ENCODE data around the gene EXOG. TPM values are rescaled to one million over a fixed set of nuclear protein-coding genes. Genes with fewer than 3 reads are reported as not detected.
A peak's percentile ranks its signal among the peaks of the same experiment; 100 is the strongest.

The EXOG gene
- total and polyA plus RNA-seq, 2 donors (not counting 1 experiment from before 2014, with no cell fraction given): 8.8 to 36.8 TPM

GRCh38 chr3:38516669-38517068 lies 20.5 kb downstream of the EXOG start:
- H3K27ac Mint-ChIP-seq: no peak overlapping the region
- DNase-seq: no peak
- Histone ChIP-seq H3K4me2 (replicated peaks; ENCODE audit: low read depth, low read length, poor library complexity, severe bottlenecking) (no peak overlapping the region), H2AFZ (ENCODE audit: insufficient read depth, low read depth, low read length, poor library complexity, severe bottlenecking) (no peak overlapping the region), H3K9ac (ENCODE audit: low read length) (no peak overlapping the region), H3K27me3 (replicated peaks in 1 of 4; ENCODE audit: control extremely low read depth in 1 of 4, control insufficient read depth in 3 of 4, insufficient read depth in 4 of 4, low read length in 3 of 4) (no peaks in the 10 kb centered on the region), H3K4me1 (ENCODE audit: control insufficient read depth in 2 of 2, insufficient read depth in 2 of 2, low read length in 2 of 2) (peaks cover 7 to 12% of the 10 kb centered on the region in 2 donors), H3K27ac (ENCODE audit: low read length in 2 of 2) (no peak overlapping the region), H4K20me1 (ENCODE audit: control insufficient read depth, insufficient read depth, low read length, poor library complexity, severe bottlenecking) (no peaks in the 10 kb centered on the region), H3K9me3 (ENCODE audit: control extremely low read depth in 1 of 3, control insufficient read depth in 2 of 3, insufficient read depth in 1 of 3, low read length in 2 of 3) (no peaks in the 10 kb centered on the region), H3K79me2 (ENCODE audit: control insufficient read depth, insufficient read depth, low read length) (no peaks in the 10 kb centered on the region), H3K4me3 (ENCODE audit: control extremely low read depth in 1 of 5, extremely low read depth in 1 of 5, insufficient read depth in 1 of 5, low read depth in 2 of 5, low read length in 4 of 5) (no peak overlapping the region), H3K36me3 (replicated peaks in 1 of 2; ENCODE audit: control extremely low read depth in 1 of 2, control insufficient read depth in 1 of 2, extremely low read depth in 1 of 2, insufficient read depth in 2 of 2, low read length in 1 of 2) (peaks cover 0 to 5% of the 10 kb centered on the region in 2 experiments)
- POLR2A ChIA-PET: no interaction called here
- no peaks in the 10 kb centered on the region for H3K27me3 Mint-ChIP-seq
- no peak for TF ChIP-seq CTCF (IDR thresholded peaks at IDR 0.05)
- TF ChIP-seq EZH2 (IDR thresholded peaks at IDR 0.05; ENCODE audit: borderline replicate concordance, insufficient read depth, low read depth, low read length, poor library complexity, severe bottlenecking): no peak
- CTCF ChIA-PET: no interaction called here
- WGBS (ENCODE audit: insufficient coverage): 0% methylated on average over 1 of the region's 1 CpG
- H3K4me1 Mint-ChIP-seq: peaks cover 18% of the 10 kb centered on the region
- H3K9me3 Mint-ChIP-seq (ENCODE audit: insufficient read depth): no peaks in the 10 kb centered on the region
- H3K4me3 Mint-ChIP-seq: no peak overlapping the region
- intact Hi-C loops (cut with micrococcal nuclease): no loop called here
- ATAC-seq (ENCODE audit: low read depth): no peak

GRCh38 chr3:38519000-38519399 lies 22.9 kb downstream of the EXOG start:
- ChIA-PET POLR2A (no interaction called here), CTCF (interaction anchor here (1.0 to 3.8 kb wide), 5 partner anchors 15 to 773 kb away, joined by 3 to 22 read pairs (median 4); partner anchors contain the start of gene EXOG)
- Histone ChIP-seq H2AFZ (ENCODE audit: insufficient read depth, low read depth, low read length, poor library complexity, severe bottlenecking) (no peak overlapping the region), H4K20me1 (ENCODE audit: control insufficient read depth, insufficient read depth, low read length, poor library complexity, severe bottlenecking) (no peaks in the 10 kb centered on the region), H3K4me2 (replicated peaks; ENCODE audit: low read depth, low read length, poor library complexity, severe bottlenecking) (no peak overlapping the region), H3K79me2 (ENCODE audit: control insufficient read depth, insufficient read depth, low read length) (no peaks in the 10 kb centered on the region), H3K9ac (ENCODE audit: low read length) (no peak overlapping the region), H3K4me3 (ENCODE audit: control extremely low read depth in 1 of 5, extremely low read depth in 1 of 5, insufficient read depth in 1 of 5, low read depth in 2 of 5, low read length in 4 of 5) (no peak overlapping the region), H3K4me1 (ENCODE audit: control insufficient read depth in 2 of 2, insufficient read depth in 2 of 2, low read length in 2 of 2) (peaks cover 7 to 12% of the 10 kb centered on the region in 2 donors), H3K27me3 (replicated peaks in 1 of 4; ENCODE audit: control extremely low read depth in 1 of 4, control insufficient read depth in 3 of 4, insufficient read depth in 4 of 4, low read length in 3 of 4) (no peaks in the 10 kb centered on the region), H3K36me3 (replicated peaks in 1 of 2; ENCODE audit: control extremely low read depth in 1 of 2, control insufficient read depth in 1 of 2, extremely low read depth in 1 of 2, insufficient read depth in 2 of 2, low read length in 1 of 2) (peaks cover 0 to 8% of the 10 kb centered on the region in 2 experiments), H3K27ac (ENCODE audit: low read length in 2 of 2) (peak overlapping the region in 1 of 2 donors; percentile 66), H3K9me3 (ENCODE audit: control extremely low read depth in 1 of 3, control insufficient read depth in 2 of 3, insufficient read depth in 1 of 3, low read length in 2 of 3) (no peaks in the 10 kb centered on the region)
- intact Hi-C loops (cut with micrococcal nuclease): no loop called here
- H3K4me3 Mint-ChIP-seq: no peak overlapping the region
- no peak for DNase-seq
- H3K27me3 Mint-ChIP-seq: no peaks in the 10 kb centered on the region
- no CpG with 5 or more reads among the region's 1 CpG for WGBS (ENCODE audit: insufficient coverage)
- no peak for ATAC-seq (ENCODE audit: low read depth)
- peaks cover 18% of the 10 kb centered on the region for H3K4me1 Mint-ChIP-seq
- no peak overlapping the region for H3K27ac Mint-ChIP-seq
- TF ChIP-seq EZH2 (IDR thresholded peaks at IDR 0.05; ENCODE audit: borderline replicate concordance, insufficient read depth, low read depth, low read length, poor library complexity, severe bottlenecking): no peak
- no peak for TF ChIP-seq CTCF (IDR thresholded peaks at IDR 0.05)
- H3K9me3 Mint-ChIP-seq (ENCODE audit: insufficient read depth): no peaks in the 10 kb centered on the region

Measured in B cell (primary cell).